Endothelial cell (in vitro differentiated cells): ENCODE results near the gene SOAT1. TPM values are rescaled to one million over a fixed set of nuclear protein-coding genes. Genes with fewer than 3 reads are reported as not detected.

Experiments
- DNase-seq: peaks from one replicate; pipeline ENCODE4 v3.0.0; 2021; ENCODE audit warnings: low spot score
- H3K27ac Mint-ChIP-seq: one replicate; pipeline ENCODE4 v1.8.0; 2021; ENCODE audit warnings: mixed read lengths, inconsistent platforms; ENCODE audit not compliant: unreplicated experiment
- H3K27me3 Mint-ChIP-seq: one replicate; pipeline ENCODE4 v1.8.0; 2021; ENCODE audit warnings: mild to moderate bottlenecking, moderate library complexity, mixed read lengths, inconsistent platforms; ENCODE audit not compliant: unreplicated experiment
- H3K36me3 Mint-ChIP-seq: one replicate; pipeline ENCODE4 v1.8.0; 2021; ENCODE audit warnings: mild to moderate bottlenecking, low read depth, mixed read lengths, inconsistent platforms; ENCODE audit not compliant: unreplicated experiment
- H3K4me1 Mint-ChIP-seq: one replicate; pipeline ENCODE4 v1.8.0; 2021; ENCODE audit warnings: mild to moderate bottlenecking, mixed read lengths, inconsistent platforms; ENCODE audit not compliant: unreplicated experiment
- H3K4me3 Mint-ChIP-seq: one replicate; pipeline ENCODE4 v1.8.0; 2021; ENCODE audit warnings: mild to moderate bottlenecking, mixed read lengths, inconsistent platforms; ENCODE audit not compliant: unreplicated experiment
- H3K9me3 Mint-ChIP-seq: one replicate; pipeline ENCODE4 v1.8.0; 2021; ENCODE audit warnings: mixed read lengths, inconsistent platforms; ENCODE audit not compliant: unreplicated experiment
- total RNA-seq: library from RNA; stranded (reverse); fragmentation: NEBNext Ultra II Directional; extraction: Animal tissue kit (Norgen Biotek cat#: 25700); gene quantifications from one replicate; pipeline ENCODE4 v1.2.1, GENCODE V29; 2021; ENCODE audit not compliant: unreplicated experiment
- TF ChIP-seq, protein P1 (sequence below): fragments of 200-600 bp; sonication (generic); IDR thresholded peaks from one replicate; pipeline ENCODE4 v1.5.0; 2021; ENCODE audit warnings: antibody characterized with exemption; ENCODE audit not compliant: unreplicated experiment

SOAT1 gene
- total RNA-seq, 1 donor from 2014 or later = 24.1 TPM

DNA sequence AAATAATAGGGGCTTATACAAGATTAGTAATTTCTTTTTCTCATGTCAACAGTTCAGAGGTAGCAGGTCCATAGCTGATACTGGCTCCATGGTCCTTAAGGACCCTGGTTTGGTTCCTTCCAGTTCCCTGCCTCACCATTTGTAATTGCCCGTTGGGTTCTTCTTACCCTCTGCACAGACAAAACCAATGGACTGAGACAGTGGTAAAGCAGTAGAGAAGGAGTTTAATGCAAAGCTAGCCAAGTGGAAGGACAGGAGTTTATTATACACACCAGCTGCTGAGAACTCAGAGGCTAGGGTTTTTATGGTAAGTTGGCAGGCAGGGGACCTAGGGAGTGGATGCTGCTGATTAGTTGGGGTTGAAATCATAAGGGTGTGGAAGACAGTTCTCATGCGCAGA lies 36.3 kb downstream of the SOAT1 start:
- H3K27ac Mint-ChIP-seq = no peak overlapping the region
- no peaks in the 10 kb centered on the region for H3K4me1 Mint-ChIP-seq
- DNase-seq = no peak
- no peaks in the 10 kb centered on the region for H3K27me3 Mint-ChIP-seq
- H3K36me3 Mint-ChIP-seq = peaks cover 6% of the 10 kb centered on the region
- H3K4me3 Mint-ChIP-seq = no peak overlapping the region
- no peaks in the 10 kb centered on the region for H3K9me3 Mint-ChIP-seq
- TF ChIP-seq, protein P1, sequence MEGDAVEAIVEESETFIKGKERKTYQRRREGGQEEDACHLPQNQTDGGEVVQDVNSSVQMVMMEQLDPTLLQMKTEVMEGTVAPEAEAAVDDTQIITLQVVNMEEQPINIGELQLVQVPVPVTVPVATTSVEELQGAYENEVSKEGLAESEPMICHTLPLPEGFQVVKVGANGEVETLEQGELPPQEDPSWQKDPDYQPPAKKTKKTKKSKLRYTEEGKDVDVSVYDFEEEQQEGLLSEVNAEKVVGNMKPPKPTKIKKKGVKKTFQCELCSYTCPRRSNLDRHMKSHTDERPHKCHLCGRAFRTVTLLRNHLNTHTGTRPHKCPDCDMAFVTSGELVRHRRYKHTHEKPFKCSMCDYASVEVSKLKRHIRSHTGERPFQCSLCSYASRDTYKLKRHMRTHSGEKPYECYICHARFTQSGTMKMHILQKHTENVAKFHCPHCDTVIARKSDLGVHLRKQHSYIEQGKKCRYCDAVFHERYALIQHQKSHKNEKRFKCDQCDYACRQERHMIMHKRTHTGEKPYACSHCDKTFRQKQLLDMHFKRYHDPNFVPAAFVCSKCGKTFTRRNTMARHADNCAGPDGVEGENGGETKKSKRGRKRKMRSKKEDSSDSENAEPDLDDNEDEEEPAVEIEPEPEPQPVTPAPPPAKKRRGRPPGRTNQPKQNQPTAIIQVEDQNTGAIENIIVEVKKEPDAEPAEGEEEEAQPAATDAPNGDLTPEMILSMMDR = no peak

DNA sequence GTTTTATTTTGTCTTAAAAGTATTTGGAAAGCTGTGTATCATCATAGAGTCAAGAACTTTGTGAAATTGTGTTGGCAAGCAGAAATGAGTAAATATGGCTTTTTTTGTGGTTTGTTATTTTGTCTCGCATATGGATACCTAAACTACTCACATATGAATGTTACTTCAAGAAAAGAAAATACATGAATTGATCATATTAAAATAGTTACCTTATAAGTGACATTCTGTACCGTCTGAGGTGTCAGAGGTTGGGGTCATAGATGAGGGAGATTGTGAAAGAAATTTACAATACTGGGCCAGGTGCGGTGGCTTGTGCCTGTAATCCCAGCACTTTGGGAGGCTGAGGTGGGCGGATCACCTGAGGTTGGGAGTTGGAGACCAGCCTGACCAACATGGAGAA lies 40.8 kb downstream of the SOAT1 start:
- Mint-ChIP-seq H3K9me3 (no peaks in the 10 kb centered on the region), H3K4me3 (no peak overlapping the region), H3K27me3 (peaks cover 2% of the 10 kb centered on the region), H3K36me3 (peaks cover 6% of the 10 kb centered on the region), H3K4me1 (no peaks in the 10 kb centered on the region), H3K27ac (no peak overlapping the region)
- TF ChIP-seq, protein P1 = no peak
- DNase-seq = no peak

DNA sequence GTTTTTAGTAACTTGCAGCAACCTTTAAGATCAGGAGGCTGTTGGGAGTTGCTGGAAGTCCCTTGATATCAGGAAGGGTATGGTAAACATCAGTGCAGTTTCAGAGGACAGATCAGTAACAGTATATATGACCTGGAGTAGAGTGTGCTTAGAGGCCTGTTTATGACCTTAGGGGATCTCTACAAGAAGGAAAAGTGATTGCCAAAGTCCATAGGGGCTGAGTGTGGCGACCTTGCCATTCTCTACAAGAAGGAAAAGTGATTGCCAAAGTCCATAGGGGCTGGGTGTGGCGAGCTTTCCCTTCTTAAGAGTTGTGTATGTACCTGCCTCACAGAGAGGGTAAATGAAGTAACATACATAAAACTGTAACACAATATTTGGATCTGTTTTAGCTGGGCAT lies 43.7 kb downstream of the SOAT1 start:
- TF ChIP-seq, protein P1 = no peak
- DNase-seq = no peak
- H3K4me3 Mint-ChIP-seq = no peak overlapping the region
- peaks cover 2% of the 10 kb centered on the region for H3K27me3 Mint-ChIP-seq
- no peak overlapping the region for H3K27ac Mint-ChIP-seq
- H3K36me3 Mint-ChIP-seq = no peaks in the 10 kb centered on the region
- H3K4me1 Mint-ChIP-seq = no peaks in the 10 kb centered on the region
- no peaks in the 10 kb centered on the region for H3K9me3 Mint-ChIP-seq

DNA sequence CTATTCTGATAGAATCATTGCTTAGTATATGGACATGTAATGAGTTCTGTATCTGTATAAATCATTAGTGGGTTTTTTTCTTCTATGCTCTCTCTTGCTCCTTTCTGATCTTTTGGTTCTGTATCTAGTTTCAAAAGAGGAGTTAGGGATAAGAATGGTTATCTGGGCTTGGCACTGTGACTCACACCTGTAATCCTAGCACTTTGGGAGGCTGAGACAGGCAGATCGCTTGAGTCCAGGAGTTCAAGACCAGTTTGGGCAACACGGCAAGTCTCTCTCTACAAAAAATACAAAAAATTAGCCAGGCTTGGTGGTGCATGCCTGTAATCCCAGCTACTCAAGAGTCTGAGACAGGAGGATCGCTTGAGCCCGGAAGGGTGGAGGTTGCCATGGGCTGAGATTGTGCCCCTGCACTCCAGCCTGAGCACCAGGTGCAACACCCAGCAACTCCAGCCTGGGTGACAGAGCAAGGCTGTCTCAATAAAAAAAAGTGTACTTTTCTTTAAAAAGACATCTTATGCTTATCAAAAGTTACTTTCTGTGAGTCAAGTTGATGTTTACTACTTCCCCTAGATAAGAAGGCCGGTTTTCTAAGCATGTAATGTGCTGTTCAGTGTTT lies 44.5 kb downstream of the SOAT1 start:
- H3K27ac Mint-ChIP-seq = no peak overlapping the region
- DNase-seq = no peak
- no peak overlapping the region for H3K4me3 Mint-ChIP-seq
- H3K36me3 Mint-ChIP-seq = no peaks in the 10 kb centered on the region
- H3K4me1 Mint-ChIP-seq = no peaks in the 10 kb centered on the region
- no peaks in the 10 kb centered on the region for H3K9me3 Mint-ChIP-seq
- peaks cover 2% of the 10 kb centered on the region for H3K27me3 Mint-ChIP-seq
- TF ChIP-seq, protein P1 = no peak

DNA sequence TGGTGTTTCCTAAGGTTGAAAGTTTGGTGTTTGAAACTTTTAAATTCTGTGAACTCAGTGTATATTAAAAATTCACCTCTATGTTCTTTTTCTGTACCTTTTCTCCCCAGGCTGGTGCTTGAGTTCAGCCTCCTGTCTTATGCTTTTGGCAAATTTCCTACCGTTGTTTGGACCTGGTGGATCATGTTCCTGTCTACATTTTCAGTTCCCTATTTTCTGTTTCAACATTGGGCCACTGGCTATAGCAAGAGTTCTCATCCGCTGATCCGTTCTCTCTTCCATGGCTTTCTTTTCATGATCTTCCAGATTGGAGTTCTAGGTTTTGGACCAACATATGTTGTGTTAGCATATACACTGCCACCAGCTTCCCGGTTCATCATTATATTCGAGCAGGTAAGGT lies 47.3 kb downstream of the SOAT1 start:
- no peak for DNase-seq
- H3K9me3 Mint-ChIP-seq = no peaks in the 10 kb centered on the region

More for the DNA sequence above, 47.3 kb downstream of the SOAT1 start:
- H3K4me3 Mint-ChIP-seq = no peak overlapping the region
- H3K27me3 Mint-ChIP-seq = peaks cover 3% of the 10 kb centered on the region
- H3K27ac Mint-ChIP-seq = no peak overlapping the region
- peaks cover 5% of the 10 kb centered on the region for H3K36me3 Mint-ChIP-seq
- H3K4me1 Mint-ChIP-seq = no peaks in the 10 kb centered on the region
- TF ChIP-seq, protein P1 = no peak
